Loucy (cell line): ENCODE data around the gene TNFSF13B.

Source experiments
- EZH2phosphoT487 ChIP-seq: fragments of 200-600 bp; IDR thresholded peaks from 2 replicates; pipeline ENCODE4 v1.6.1; 2018; ENCODE audit warnings: antibody characterized with exemption, mild to moderate bottlenecking, moderate library complexity, borderline replicate concordance
- TF ChIP-seq, protein P1 (sequence below): fragments of 200-600 bp; sonication (generic); conservative IDR thresholded peaks from 2 replicates; pipeline ENCODE4 v1.5.1; 2014; ENCODE audit warnings: mild to moderate bottlenecking, antibody characterized with exemption, low read length

DNA sequence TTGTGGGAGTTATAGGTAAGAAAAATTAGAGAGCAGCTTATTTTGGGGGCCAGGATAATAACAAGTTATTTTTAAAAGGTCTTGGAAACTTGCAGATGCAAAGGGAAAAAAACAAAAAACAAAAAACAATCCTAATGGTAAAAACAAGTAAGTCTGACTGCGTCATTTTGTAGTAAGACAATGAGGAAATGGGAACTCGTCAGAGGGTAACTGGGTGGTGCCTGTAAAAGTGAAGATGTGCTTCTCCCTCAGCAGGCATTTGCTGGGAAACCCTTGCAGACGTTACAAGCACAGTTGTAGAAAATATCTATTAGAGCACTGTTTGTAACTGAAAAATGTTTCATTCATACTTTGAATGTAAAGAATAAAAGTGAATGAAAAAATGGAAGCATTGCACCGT lies 2.2 kb upstream of the TNFSF13B start:
- no peak for TF ChIP-seq EZH2phosphoT487
- TF ChIP-seq, protein P1, sequence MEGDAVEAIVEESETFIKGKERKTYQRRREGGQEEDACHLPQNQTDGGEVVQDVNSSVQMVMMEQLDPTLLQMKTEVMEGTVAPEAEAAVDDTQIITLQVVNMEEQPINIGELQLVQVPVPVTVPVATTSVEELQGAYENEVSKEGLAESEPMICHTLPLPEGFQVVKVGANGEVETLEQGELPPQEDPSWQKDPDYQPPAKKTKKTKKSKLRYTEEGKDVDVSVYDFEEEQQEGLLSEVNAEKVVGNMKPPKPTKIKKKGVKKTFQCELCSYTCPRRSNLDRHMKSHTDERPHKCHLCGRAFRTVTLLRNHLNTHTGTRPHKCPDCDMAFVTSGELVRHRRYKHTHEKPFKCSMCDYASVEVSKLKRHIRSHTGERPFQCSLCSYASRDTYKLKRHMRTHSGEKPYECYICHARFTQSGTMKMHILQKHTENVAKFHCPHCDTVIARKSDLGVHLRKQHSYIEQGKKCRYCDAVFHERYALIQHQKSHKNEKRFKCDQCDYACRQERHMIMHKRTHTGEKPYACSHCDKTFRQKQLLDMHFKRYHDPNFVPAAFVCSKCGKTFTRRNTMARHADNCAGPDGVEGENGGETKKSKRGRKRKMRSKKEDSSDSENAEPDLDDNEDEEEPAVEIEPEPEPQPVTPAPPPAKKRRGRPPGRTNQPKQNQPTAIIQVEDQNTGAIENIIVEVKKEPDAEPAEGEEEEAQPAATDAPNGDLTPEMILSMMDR = no peak
